ENCODE results near the gene LGALS9B.
"Not testable (repeated sequence)": the region's sequence is repeated elsewhere in the genome, so short reads cannot be mapped to it uniquely, and the experiment has no call there.

Gene LGALS9B

GRCh38 chr17:20444173-20444572 lies 23.2 kb downstream of the LGALS9B start:
- not testable (repeated sequence) for H3K4me1 ChIP-seq (ENCODE audit: insufficient read depth, poor library complexity, severe bottlenecking); ATAC-seq (ENCODE audit: low read depth); H3K27ac ChIP-seq (ENCODE audit: poor library complexity, severe bottlenecking); H3K4me3 ChIP-seq (ENCODE audit: severe bottlenecking); H3K36me3 ChIP-seq (ENCODE audit: low read depth); H3K27me3 ChIP-seq (ENCODE audit: insufficient read depth, poor library complexity, severe bottlenecking); H3K9me3 ChIP-seq (ENCODE audit: severe bottlenecking); DNase-seq (ENCODE audit: low spot score)

- ATAC-seq (ENCODE audit: low read depth); DNase-seq (ENCODE audit: low spot score); H3K4me3 ChIP-seq (ENCODE audit: severe bottlenecking); H3K4me1 ChIP-seq (ENCODE audit: insufficient read depth, poor library complexity, severe bottlenecking); H3K36me3 ChIP-seq (ENCODE audit: low read depth); H3K9me3 ChIP-seq (ENCODE audit: severe bottlenecking); H3K27ac ChIP-seq (ENCODE audit: poor library complexity, severe bottlenecking); H3K27me3 ChIP-seq (ENCODE audit: insufficient read depth, poor library complexity, severe bottlenecking): not testable (repeated sequence)
These were observed 23.7 kb downstream of the LGALS9B start for GRCh38 chr17:20443632-20444031.

- DNase-seq (ENCODE audit: low spot score); H3K9me3 ChIP-seq (ENCODE audit: severe bottlenecking); H3K4me3 ChIP-seq (ENCODE audit: severe bottlenecking); H3K36me3 ChIP-seq (ENCODE audit: low read depth); H3K27ac ChIP-seq (ENCODE audit: poor library complexity, severe bottlenecking); ATAC-seq (ENCODE audit: low read depth); H3K27me3 ChIP-seq (ENCODE audit: insufficient read depth, poor library complexity, severe bottlenecking); H3K4me1 ChIP-seq (ENCODE audit: insufficient read depth, poor library complexity, severe bottlenecking): not testable (repeated sequence)
These were observed 26.7 kb downstream of the LGALS9B start for GRCh38 chr17:20440665-20441064.

- H3K9me3 ChIP-seq (ENCODE audit: severe bottlenecking); H3K36me3 ChIP-seq (ENCODE audit: low read depth); H3K4me3 ChIP-seq (ENCODE audit: severe bottlenecking); H3K4me1 ChIP-seq (ENCODE audit: insufficient read depth, poor library complexity, severe bottlenecking); DNase-seq (ENCODE audit: low spot score); H3K27ac ChIP-seq (ENCODE audit: poor library complexity, severe bottlenecking); ATAC-seq (ENCODE audit: low read depth); H3K27me3 ChIP-seq (ENCODE audit: insufficient read depth, poor library complexity, severe bottlenecking): not testable (repeated sequence)
These were observed 32.2 kb downstream of the LGALS9B start for GRCh38 chr17:20435166-20435565.

DNA sequence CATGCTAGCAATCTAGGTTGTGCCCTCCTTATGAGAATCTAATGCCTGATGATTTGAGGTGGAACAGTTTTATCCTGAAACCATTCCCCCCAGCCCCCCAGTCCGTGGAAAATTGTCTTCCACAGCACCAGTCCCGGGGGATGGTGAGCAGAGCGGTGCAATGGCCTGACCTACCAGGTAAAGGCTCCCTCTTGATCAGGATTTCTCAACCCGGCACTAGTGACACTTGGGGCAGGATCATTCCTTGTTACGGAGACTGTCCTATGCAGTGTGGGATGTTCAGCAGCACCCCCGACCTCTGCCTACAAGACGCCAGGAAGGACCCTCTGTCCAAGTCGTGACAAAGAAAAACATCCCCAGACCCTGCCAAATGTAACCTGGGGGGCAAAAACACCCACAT lies 34.0 kb downstream of the LGALS9B start:
- not testable (repeated sequence) for H3K27me3 ChIP-seq (ENCODE audit: insufficient read depth, poor library complexity, severe bottlenecking); H3K4me1 ChIP-seq (ENCODE audit: insufficient read depth, poor library complexity, severe bottlenecking); H3K4me3 ChIP-seq (ENCODE audit: severe bottlenecking); H3K36me3 ChIP-seq (ENCODE audit: low read depth); H3K9me3 ChIP-seq (ENCODE audit: severe bottlenecking); ATAC-seq (ENCODE audit: low read depth); DNase-seq (ENCODE audit: low spot score); H3K27ac ChIP-seq (ENCODE audit: poor library complexity, severe bottlenecking)

DNA sequence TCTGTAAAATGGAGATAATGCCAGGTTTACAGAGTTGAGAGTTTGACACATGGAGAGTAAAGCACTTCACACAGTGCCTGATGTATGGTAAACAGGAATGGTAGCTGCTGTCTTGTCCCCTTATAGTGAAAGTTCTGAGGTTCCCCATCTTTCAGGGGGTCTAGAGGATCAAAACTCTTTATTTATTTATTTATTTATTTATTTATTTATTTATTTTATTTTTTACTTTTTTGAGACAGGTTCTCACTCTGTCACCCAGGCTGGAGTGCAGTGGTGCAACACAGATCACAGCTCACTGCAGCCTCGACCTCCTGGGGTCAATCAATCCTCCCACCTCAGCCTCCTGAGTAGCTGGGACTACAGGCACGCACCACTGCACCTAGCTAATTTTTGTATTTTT lies 40.1 kb downstream of the LGALS9B start:
- not testable (repeated sequence) for H3K4me3 ChIP-seq (ENCODE audit: severe bottlenecking); H3K27me3 ChIP-seq (ENCODE audit: insufficient read depth, poor library complexity, severe bottlenecking); ATAC-seq (ENCODE audit: low read depth); H3K9me3 ChIP-seq (ENCODE audit: severe bottlenecking); DNase-seq (ENCODE audit: low spot score); H3K4me1 ChIP-seq (ENCODE audit: insufficient read depth, poor library complexity, severe bottlenecking); H3K36me3 ChIP-seq (ENCODE audit: low read depth); H3K27ac ChIP-seq (ENCODE audit: poor library complexity, severe bottlenecking)

DNA sequence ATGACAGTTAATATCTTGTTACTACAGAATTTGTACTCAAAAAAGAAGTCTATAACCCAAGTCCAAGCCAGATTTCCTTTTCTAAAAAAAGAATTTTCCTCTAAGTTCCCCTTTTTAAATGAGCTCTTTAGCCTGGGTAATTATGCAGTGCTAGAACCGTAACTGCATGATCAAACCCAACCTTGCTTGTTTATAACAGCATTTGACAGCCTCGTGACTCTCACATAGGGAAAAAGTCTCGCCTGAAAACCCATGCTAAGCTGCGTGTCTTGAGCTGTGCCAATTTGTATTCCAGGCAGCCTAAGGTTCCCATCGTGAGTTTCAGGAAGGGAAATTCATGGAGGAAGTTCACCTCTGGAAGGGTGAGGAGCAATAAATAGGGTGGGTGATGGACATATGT lies 44.5 kb downstream of the LGALS9B start:
- H3K4me3 ChIP-seq (ENCODE audit: severe bottlenecking); H3K9me3 ChIP-seq (ENCODE audit: severe bottlenecking); DNase-seq (ENCODE audit: low spot score); ATAC-seq (ENCODE audit: low read depth); H3K36me3 ChIP-seq (ENCODE audit: low read depth); H3K27ac ChIP-seq (ENCODE audit: poor library complexity, severe bottlenecking); H3K4me1 ChIP-seq (ENCODE audit: insufficient read depth, poor library complexity, severe bottlenecking); H3K27me3 ChIP-seq (ENCODE audit: insufficient read depth, poor library complexity, severe bottlenecking): not testable (repeated sequence)

DNA sequence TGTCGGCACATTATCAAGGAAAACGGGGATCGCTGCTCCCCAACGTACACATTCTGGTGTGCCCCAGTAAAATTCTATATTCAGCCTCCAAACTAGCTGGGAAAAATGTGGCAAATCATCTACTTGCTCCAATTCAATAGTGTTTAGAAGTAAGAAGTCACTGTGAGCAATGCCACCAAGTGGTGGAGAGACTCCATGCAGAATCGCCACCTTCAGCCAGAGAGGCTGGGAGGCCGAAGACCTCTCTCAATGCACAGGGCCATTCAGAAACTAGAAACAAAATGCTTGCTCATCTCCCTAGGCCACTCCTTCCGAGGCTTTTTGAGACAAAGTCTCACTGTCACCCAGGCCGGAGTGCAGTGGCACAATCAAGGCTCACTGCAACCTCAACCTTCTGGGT lies 48.5 kb downstream of the LGALS9B start:
- H3K4me3 ChIP-seq (ENCODE audit: severe bottlenecking); H3K27ac ChIP-seq (ENCODE audit: poor library complexity, severe bottlenecking); H3K27me3 ChIP-seq (ENCODE audit: insufficient read depth, poor library complexity, severe bottlenecking); H3K9me3 ChIP-seq (ENCODE audit: severe bottlenecking); DNase-seq (ENCODE audit: low spot score); ATAC-seq (ENCODE audit: low read depth); H3K36me3 ChIP-seq (ENCODE audit: low read depth); H3K4me1 ChIP-seq (ENCODE audit: insufficient read depth, poor library complexity, severe bottlenecking): not testable (repeated sequence)

DNA sequence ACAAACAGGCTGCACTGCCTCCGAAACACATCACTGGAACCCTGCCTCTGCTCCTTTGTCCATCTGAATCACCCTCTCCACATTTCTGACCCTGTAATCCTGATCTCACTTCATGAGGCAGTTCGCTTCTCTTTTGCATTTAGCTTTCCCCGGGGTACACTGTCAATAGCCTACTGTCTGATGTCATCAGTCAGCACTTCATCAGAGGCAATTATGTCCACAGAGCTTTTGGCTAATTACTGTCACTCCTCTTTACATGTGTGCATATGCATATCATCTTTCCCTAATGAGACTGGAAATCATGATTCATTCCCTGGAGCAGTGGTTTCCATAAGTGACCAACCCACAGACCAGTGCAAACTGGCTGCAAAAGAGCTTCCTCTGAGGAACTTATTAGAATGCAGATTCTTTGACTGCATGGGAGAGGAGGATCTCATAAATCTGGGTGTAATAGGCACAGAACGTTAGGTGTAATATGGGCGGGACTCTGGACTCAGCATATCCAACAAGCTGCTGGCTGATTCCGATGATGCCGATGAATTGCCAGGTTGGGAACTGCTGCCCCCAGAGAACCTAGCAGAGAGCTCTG lies 49.8 kb downstream of the LGALS9B start:
- H3K4me3 ChIP-seq (ENCODE audit: severe bottlenecking); H3K27me3 ChIP-seq (ENCODE audit: insufficient read depth, poor library complexity, severe bottlenecking); DNase-seq (ENCODE audit: low spot score); H3K27ac ChIP-seq (ENCODE audit: poor library complexity, severe bottlenecking); H3K36me3 ChIP-seq (ENCODE audit: low read depth); H3K4me1 ChIP-seq (ENCODE audit: insufficient read depth, poor library complexity, severe bottlenecking); H3K9me3 ChIP-seq (ENCODE audit: severe bottlenecking); ATAC-seq (ENCODE audit: low read depth): not testable (repeated sequence)

DNA sequence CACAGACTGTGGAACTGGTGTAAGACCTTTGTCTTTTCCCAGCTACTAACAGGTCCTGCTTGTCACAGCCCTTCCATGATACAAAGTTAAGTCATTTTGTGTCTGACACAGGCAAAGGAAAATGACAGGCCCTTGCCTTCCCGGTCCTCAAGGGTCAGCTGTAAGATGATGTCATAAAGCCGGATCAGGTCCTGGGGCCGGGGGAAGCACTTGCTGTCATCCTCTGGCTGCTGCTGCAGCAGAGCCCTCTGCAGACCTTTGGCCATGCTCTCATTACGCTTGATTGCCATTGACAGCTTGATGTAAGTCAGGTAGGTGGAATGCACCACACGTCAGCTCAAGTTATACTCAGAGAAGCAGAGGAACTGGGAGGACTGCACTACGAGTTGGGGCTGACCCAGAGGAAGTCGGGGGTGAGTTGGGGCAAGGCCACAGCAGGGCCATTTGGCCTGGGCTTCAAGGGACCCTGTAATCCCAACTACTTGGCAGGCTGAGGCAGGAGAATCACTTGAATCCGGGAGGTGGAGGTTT lies 50.9 kb downstream of the LGALS9B start:
- H3K36me3 ChIP-seq (ENCODE audit: low read depth); DNase-seq (ENCODE audit: low spot score); H3K4me1 ChIP-seq (ENCODE audit: insufficient read depth, poor library complexity, severe bottlenecking); H3K27me3 ChIP-seq (ENCODE audit: insufficient read depth, poor library complexity, severe bottlenecking); H3K9me3 ChIP-seq (ENCODE audit: severe bottlenecking); ATAC-seq (ENCODE audit: low read depth); H3K27ac ChIP-seq (ENCODE audit: poor library complexity, severe bottlenecking); H3K4me3 ChIP-seq (ENCODE audit: severe bottlenecking): not testable (repeated sequence)

- H3K9me3 ChIP-seq (ENCODE audit: severe bottlenecking): not testable (repeated sequence)
These were observed 51.9 kb downstream of the LGALS9B start for GRCh38 chr17:20415479-20415878.

More at GRCh38 chr17:20415479-20415878, 51.9 kb downstream of the LGALS9B start:
- not testable (repeated sequence) for H3K27me3 ChIP-seq (ENCODE audit: insufficient read depth, poor library complexity, severe bottlenecking); ATAC-seq (ENCODE audit: low read depth); DNase-seq (ENCODE audit: low spot score); H3K36me3 ChIP-seq (ENCODE audit: low read depth); H3K4me3 ChIP-seq (ENCODE audit: severe bottlenecking); H3K4me1 ChIP-seq (ENCODE audit: insufficient read depth, poor library complexity, severe bottlenecking); H3K27ac ChIP-seq (ENCODE audit: poor library complexity, severe bottlenecking)
